HepG2 (cell line): ENCODE measurements around the gene WWC1. TPM values are rescaled to one million over a fixed set of nuclear protein-coding genes. Genes with fewer than 3 reads are reported as not detected.

ENCODE experiments used
- AHR ChIP-seq: IDR thresholded peaks from 2 replicates; pipeline ENCODE4 v1.6.1; 2018; ENCODE audit warnings: missing genetic modification reagents, missing compliant biosample characterization
- ARID2 ChIP-seq: sonication (generic); formaldehyde crosslinking; IDR thresholded peaks from 2 replicates; pipeline ENCODE4 v1.8.1; 2022; ENCODE audit warnings: mild to moderate bottlenecking, missing genetic modification reagents, borderline replicate concordance
- ARID4A ChIP-seq: sonication (generic); formaldehyde crosslinking; IDR thresholded peaks from 2 replicates; pipeline ENCODE4 v1.5.0; 2020; ENCODE audit warnings: mild to moderate bottlenecking, missing genetic modification reagents, borderline replicate concordance
- CBX1 ChIP-seq: IDR thresholded peaks from one replicate; pipeline ENCODE4 v1.6.1; 2016; ENCODE audit warnings: antibody characterized with exemption, low read depth
- GZF1 ChIP-seq: sonication (generic); formaldehyde crosslinking; IDR thresholded peaks from 2 replicates; pipeline ENCODE4 v1.5.1; 2020; ENCODE audit warnings: mild to moderate bottlenecking, missing genetic modification reagents
- NFE2L2 ChIP-seq: fragments of 150-350 bp; IDR thresholded peaks from 2 replicates; pipeline ENCODE4 v1.6.1; 2014; ENCODE audit warnings: low read length
- RCOR2 ChIP-seq: IDR thresholded peaks from 2 replicates; pipeline ENCODE4 v1.6.1; 2016; ENCODE audit warnings: missing biosample characterization, missing genetic modification reagents
- SMARCE1 ChIP-seq: fragments of 450-650 bp; IDR thresholded peaks from 2 replicates; pipeline ENCODE4 v1.6.1; 2017; ENCODE audit warnings: borderline replicate concordance
- SP1 ChIP-seq, 2 experiments: fragments of 450-650 bp in 1 of 2; sonication (generic) in 1 of 2; formaldehyde crosslinking in 1 of 2; IDR thresholded peaks; 2 replicates each; pipeline versions ENCODE4 v1.4.0 to v1.6.1; 2016 to 2020; ENCODE audit warnings: missing genetic modification reagents in 1 of 2
- SP5 ChIP-seq: IDR thresholded peaks from 2 replicates; pipeline ENCODE4 v1.6.1; 2016; ENCODE audit warnings: low read depth, borderline replicate concordance
- TBX3 ChIP-seq: fragments of 450-650 bp; IDR thresholded peaks from 2 replicates; pipeline ENCODE4 v1.6.1; 2017; ENCODE audit warnings: antibody characterized with exemption, mild to moderate bottlenecking, inconsistent platforms, borderline replicate concordance
- TEAD2 ChIP-seq: sonication (generic); formaldehyde crosslinking; IDR thresholded peaks from 2 replicates; pipeline ENCODE4 v1.9.0; 2021; ENCODE audit warnings: missing genetic modification reagents
- ZBTB10 ChIP-seq: sonication (generic); formaldehyde crosslinking; IDR thresholded peaks from 2 replicates; pipeline ENCODE4 v1.4.0; 2020; ENCODE audit warnings: missing genetic modification reagents, borderline replicate concordance
- ZNF101 ChIP-seq: sonication (generic); formaldehyde crosslinking; IDR thresholded peaks from 2 replicates; pipeline ENCODE4 v1.4.0; 2020; ENCODE audit warnings: mild to moderate bottlenecking, low read depth, missing genetic modification reagents, borderline replicate concordance
- ZNF281 ChIP-seq: sonication (generic); formaldehyde crosslinking; IDR thresholded peaks from 2 replicates; pipeline ENCODE4 v1.4.0; 2020; ENCODE audit warnings: missing genetic modification reagents, borderline replicate concordance
- ZNF350 ChIP-seq: sonication (generic); formaldehyde crosslinking; IDR thresholded peaks from 2 replicates; pipeline ENCODE4 v1.4.0; 2020; ENCODE audit warnings: mild to moderate bottlenecking, low read depth, missing genetic modification reagents, borderline replicate concordance
- polyA plus RNA-seq, 8 experiments: library from polyadenylated mRNA; depleted of rRNA in 3 of 8; stranded (reverse) in 7 of 8; unstranded in 1 of 8; fragments of >200 nt; fragmentation: Illumina TruSeq in 4 of 8; extraction: Trizol in 4 of 8; gene quantifications; 2 replicates each; pipeline versions ENCODE4 v1.2.1 to v1.2.3, GENCODE V29; 2011 to 2016; ENCODE audit warnings: low read depth in 4 of 8, missing spikeins in 1 of 8, mixed read lengths in 1 of 8; ENCODE audit not compliant: insufficient read depth in 1 of 8
- total RNA-seq, 5 experiments: library from RNA; depleted of rRNA; stranded (reverse); fragments of >200 nt; fragmentation: Illumina TruSeq; extraction: Trizol; gene quantifications; 2 replicates each; pipeline ENCODE4 v1.2.3, GENCODE V29; 2016; ENCODE audit warnings: low read depth in 1 of 5

Gene WWC1
- total and polyA plus RNA-seq, 2 of the 13 experiments (the other 11 are each of a cell fraction or from before 2014, with no cell fraction given), result 8.3 to 17.9 TPM

GRCh38 chr5:168486136-168486879, 194.9 kb downstream of the WWC1 start, which contains the start of gene RARS1 (continued):
- TF ChIP-seq TBX3 (no peak), ZNF101 (no peak), TEAD2 (CRISPR knock-in tag) (no peak), SP5 (CRISPR knock-in tag) (peak; percentile 21; the same call in 1 of the 2 replicates), RCOR2 (CRISPR knock-in tag) (peak; percentile 42; the same call in 1 of the 2 replicates), GZF1 (CRISPR knock-in tag) (no peak; the same call in 1 of the 2 replicates), NFE2L2 (no peak), AHR (CRISPR knock-in tag) (no peak; the same call in 1 of the 2 replicates), ARID4A (CRISPR knock-in tag) (peak; percentile 94), CBX1 (peak; percentile 95), ZNF281 (no peak), SP1 (IDR thresholded peaks at IDR 0.05) (no peak), SP1 (CRISPR knock-in tag; IDR thresholded peaks at IDR 0.05) (peak; percentile 72), ZBTB10 (CRISPR knock-in tag) (0 out of 2 replicates have a peak, but pooled peaks have one; percentile 15), ZNF350 (CRISPR knock-in tag) (peak; percentile 86), SMARCE1 (no peak), ARID2 (CRISPR knock-in tag) (no peak)
